MCF 10A (cell line): Measurements from ENCODE around the gene CELF4. TPM values are rescaled to one million over a fixed set of nuclear protein-coding genes. Genes with fewer than 3 reads are reported as not detected.

Source experiments
- BruUV-seq: library from RNA; stranded (reverse); fragments of 400-500 nt; replicated peaks from 2 replicates; lab custom pipeline; 2021; lab: Mats Ljungman, UMichigan
- CTCF ChIA-PET: fragments of 300-600 bp; sonication (Branson Sonifier 250); formaldehyde crosslinking; extraction: SDS; loops from one replicate; lab custom pipeline; 2021; ENCODE audit warnings: antibody characterized with exemption, inconsistent platforms; lab: Yijun Ruan, JAX
- POLR2A ChIA-PET: fragments of 300-600, 350-650 bp; sonication (Branson Sonifier 250); formaldehyde crosslinking; extraction: SDS; loops from one replicate; lab custom pipeline; 2020; ENCODE audit warnings: antibody characterized with exemption, inconsistent platforms; lab: Yijun Ruan, JAX
- DNase-seq: peaks from one replicate; pipeline ENCODE4 v3.0.0-alpha.2; 2018; ENCODE audit not compliant: unreplicated experiment
- H3K27ac Mint-ChIP-seq: one replicate; pipeline ENCODE4 v1.8.0; 2022; ENCODE audit warnings: mild to moderate bottlenecking, low read depth, mixed read lengths; ENCODE audit not compliant: unreplicated experiment
- H3K27me3 Mint-ChIP-seq: one replicate; pipeline ENCODE4 v1.8.0; 2022; ENCODE audit warnings: mixed read lengths; ENCODE audit not compliant: insufficient read depth, unreplicated experiment
- H3K36me3 Mint-ChIP-seq: one replicate; pipeline ENCODE4 v1.8.0; 2022; ENCODE audit warnings: mild to moderate bottlenecking, moderate library complexity, mixed read lengths; ENCODE audit not compliant: insufficient read depth, unreplicated experiment
- H3K4me1 Mint-ChIP-seq: one replicate; pipeline ENCODE4 v1.8.0; 2022; ENCODE audit warnings: mixed read lengths; ENCODE audit not compliant: insufficient read depth, unreplicated experiment
- H3K4me3 Mint-ChIP-seq: one replicate; pipeline ENCODE4 v1.8.0; 2022; ENCODE audit warnings: mild to moderate bottlenecking, moderate library complexity, mixed read lengths; ENCODE audit not compliant: unreplicated experiment
- H3K9me3 Mint-ChIP-seq: one replicate; pipeline ENCODE4 v1.8.0; 2022; ENCODE audit warnings: mixed read lengths; ENCODE audit not compliant: unreplicated experiment
- intact Hi-C: fragments of 100-400 bp; cut with micrococcal nuclease; formaldehyde crosslinking; loops from 2 replicates; pipeline ENCODE4 v1.14.1; 2022
- total RNA-seq: library from RNA; stranded (reverse); gene quantifications from 2 replicates; pipeline ENCODE4 v1.2.3, GENCODE V29; 2022
- TF ChIP-seq, protein P1 (sequence below): fragments of 200-600 bp; IDR thresholded peaks from one replicate; pipeline ENCODE4 v1.8.0; 2022; ENCODE audit warnings: antibody characterized with exemption, mild to moderate bottlenecking; ENCODE audit not compliant: unreplicated experiment

The CELF4 gene
- total RNA-seq, 1 experiment from 2014 or later = not detected

DNA sequence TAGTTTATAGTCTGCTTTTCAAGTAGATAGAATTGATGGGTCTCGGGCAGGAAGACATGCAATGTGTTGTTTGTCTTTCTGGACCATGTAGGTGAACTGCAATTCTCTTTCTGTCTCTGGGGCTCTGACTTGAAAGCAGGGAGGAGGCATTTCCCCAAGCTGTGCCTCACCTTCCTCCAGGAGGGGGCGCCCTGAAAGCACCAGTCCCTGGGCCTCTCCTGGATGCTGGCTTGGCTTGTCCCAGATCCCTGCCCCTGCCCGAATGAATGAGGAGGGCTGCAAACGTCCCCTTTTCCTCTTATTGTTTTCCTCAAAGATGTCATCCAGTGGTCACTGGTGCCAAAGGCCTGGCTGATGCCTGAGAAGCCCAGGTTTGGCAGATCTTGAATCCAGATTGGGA is 270.6 kb downstream of the CELF4 start:
- Mint-ChIP-seq H3K4me1 (peaks cover 8% of the 10 kb centered on the region), H3K4me3 (no peak overlapping the region), H3K36me3 (no peaks in the 10 kb centered on the region), H3K27me3 (no peaks in the 10 kb centered on the region), H3K9me3 (no peaks in the 10 kb centered on the region), H3K27ac (no peak overlapping the region)
- TF ChIP-seq, protein P1, sequence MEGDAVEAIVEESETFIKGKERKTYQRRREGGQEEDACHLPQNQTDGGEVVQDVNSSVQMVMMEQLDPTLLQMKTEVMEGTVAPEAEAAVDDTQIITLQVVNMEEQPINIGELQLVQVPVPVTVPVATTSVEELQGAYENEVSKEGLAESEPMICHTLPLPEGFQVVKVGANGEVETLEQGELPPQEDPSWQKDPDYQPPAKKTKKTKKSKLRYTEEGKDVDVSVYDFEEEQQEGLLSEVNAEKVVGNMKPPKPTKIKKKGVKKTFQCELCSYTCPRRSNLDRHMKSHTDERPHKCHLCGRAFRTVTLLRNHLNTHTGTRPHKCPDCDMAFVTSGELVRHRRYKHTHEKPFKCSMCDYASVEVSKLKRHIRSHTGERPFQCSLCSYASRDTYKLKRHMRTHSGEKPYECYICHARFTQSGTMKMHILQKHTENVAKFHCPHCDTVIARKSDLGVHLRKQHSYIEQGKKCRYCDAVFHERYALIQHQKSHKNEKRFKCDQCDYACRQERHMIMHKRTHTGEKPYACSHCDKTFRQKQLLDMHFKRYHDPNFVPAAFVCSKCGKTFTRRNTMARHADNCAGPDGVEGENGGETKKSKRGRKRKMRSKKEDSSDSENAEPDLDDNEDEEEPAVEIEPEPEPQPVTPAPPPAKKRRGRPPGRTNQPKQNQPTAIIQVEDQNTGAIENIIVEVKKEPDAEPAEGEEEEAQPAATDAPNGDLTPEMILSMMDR = peak; percentile 10
- intact Hi-C loops = loop anchor here (1.0 kb wide), 1 partner anchor 48 kb away; no protein-coding TSS in a partner anchor
- POLR2A ChIA-PET = no interaction called here
- DNase-seq = peak; percentile 65
- CTCF ChIA-PET = interaction anchor here (0.6 kb wide), 1 partner anchor 16 kb away, joined by 3 read pairs; no protein-coding TSS in a partner anchor
- BruUV-seq = no TSS peak

DNA sequence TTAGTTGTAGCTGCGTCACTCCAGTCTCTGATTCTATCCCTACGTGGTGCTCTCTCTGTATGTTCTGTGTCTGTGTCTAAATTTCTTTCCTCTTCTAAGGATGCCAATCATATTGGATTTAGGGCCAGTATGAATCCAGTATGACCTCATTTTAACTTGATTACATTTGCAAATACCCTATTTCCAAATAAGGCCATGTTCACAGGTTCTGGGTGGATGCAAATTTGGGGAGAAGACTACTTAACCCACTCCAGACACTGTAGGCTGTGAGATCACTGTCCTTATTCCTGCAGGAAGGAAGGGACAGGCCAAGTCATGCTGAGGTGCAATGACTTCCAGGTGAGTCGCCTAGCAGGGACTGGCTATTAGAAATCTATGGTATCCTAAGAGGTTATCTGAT is 272.2 kb downstream of the CELF4 start:
- H3K4me3 Mint-ChIP-seq = no peak overlapping the region
- TF ChIP-seq, protein P1 = no peak
- H3K27ac Mint-ChIP-seq = no peak overlapping the region
- POLR2A ChIA-PET = no interaction called here
- no TSS peak for BruUV-seq
- no peaks in the 10 kb centered on the region for H3K4me1 Mint-ChIP-seq
- H3K27me3 Mint-ChIP-seq = no peaks in the 10 kb centered on the region
- no peak for DNase-seq
- intact Hi-C loops = no loop called here
- H3K9me3 Mint-ChIP-seq = no peaks in the 10 kb centered on the region
- no peaks in the 10 kb centered on the region for H3K36me3 Mint-ChIP-seq
- CTCF ChIA-PET = interaction anchor here (0.7 kb wide), 1 partner anchor 21 kb away, joined by 3 read pairs; no protein-coding TSS in a partner anchor

DNA sequence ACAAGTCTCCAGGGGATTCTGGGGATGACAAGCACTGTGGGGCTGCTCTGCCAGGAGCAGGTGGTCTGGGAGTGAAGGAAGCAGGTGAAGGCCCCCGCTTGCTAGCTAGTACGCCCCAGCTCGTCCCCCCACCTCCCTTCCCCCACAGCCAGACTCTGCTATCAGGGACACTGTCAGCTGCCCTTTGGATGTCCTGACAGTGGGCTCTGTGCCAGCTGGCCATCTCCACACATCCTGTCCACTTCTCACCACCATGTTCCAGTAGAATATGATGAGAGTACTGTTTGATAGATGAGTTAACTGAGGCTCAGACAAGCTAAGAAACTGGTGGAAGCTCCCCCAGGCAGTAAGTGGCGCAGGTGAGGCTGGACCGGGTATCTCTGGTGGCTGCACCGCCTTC is 276.2 kb downstream of the CELF4 start:
- intact Hi-C loops = no loop called here
- H3K36me3 Mint-ChIP-seq = no peaks in the 10 kb centered on the region
- DNase-seq = no peak
- no peaks in the 10 kb centered on the region for H3K9me3 Mint-ChIP-seq
- ChIA-PET CTCF (no interaction called here), POLR2A (no interaction called here)
- H3K27me3 Mint-ChIP-seq = no peaks in the 10 kb centered on the region
- H3K27ac Mint-ChIP-seq = no peak overlapping the region
- no peak overlapping the region for H3K4me3 Mint-ChIP-seq
- BruUV-seq = no TSS peak
- no peaks in the 10 kb centered on the region for H3K4me1 Mint-ChIP-seq
- TF ChIP-seq, protein P1 = no peak

DNA sequence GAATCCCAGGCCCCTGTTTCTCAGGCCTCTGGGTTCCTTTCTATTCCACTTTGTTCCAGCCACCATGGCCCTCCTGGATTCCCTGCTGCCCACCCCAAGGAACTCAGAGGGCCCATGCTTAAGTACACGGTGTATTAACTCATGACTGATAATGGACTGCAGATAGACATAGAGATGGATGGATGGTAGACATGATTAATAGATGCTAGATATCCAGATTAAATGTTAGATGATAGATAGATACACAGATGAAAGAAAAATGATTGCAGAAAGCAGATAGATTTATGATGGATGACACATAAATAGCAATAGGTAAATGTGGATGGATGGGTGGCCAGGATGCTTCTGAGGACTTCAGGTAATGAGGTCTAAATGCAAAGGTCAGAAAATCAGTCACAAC is 278.0 kb downstream of the CELF4 start:
- Mint-ChIP-seq H3K27ac (no peak overlapping the region), H3K27me3 (no peaks in the 10 kb centered on the region), H3K4me1 (no peaks in the 10 kb centered on the region), H3K9me3 (no peaks in the 10 kb centered on the region), H3K4me3 (no peak overlapping the region), H3K36me3 (no peaks in the 10 kb centered on the region)
- ChIA-PET POLR2A (no interaction called here), CTCF (interaction anchor here (1.0 kb wide), 1 partner anchor 55 kb away, joined by 4 read pairs; no protein-coding TSS in a partner anchor)
- BruUV-seq = no TSS peak
- TF ChIP-seq, protein P1 = no peak
- intact Hi-C loops = no loop called here
- no peak for DNase-seq
